GM12872 (cell line): ENCODE results near the gene PIK3C2A.

Source experiments
- CTCF ChIP-seq: IDR thresholded peaks from 3 replicates; pipeline ENCODE4 v1.5.1; 2011; ENCODE audit warnings: low read depth, mild to moderate bottlenecking, low read length, moderate library complexity; ENCODE audit not compliant: insufficient read depth

The PIK3C2A gene

GRCh38 chr11:17171916-17172315, 35.9 kb downstream of the PIK3C2A start:
- TF ChIP-seq CTCF: no peak

- no peak for TF ChIP-seq CTCF
These were observed 36.4 kb downstream of the PIK3C2A start for GRCh38 chr11:17171343-17171742.

- no peak for TF ChIP-seq CTCF
These were observed 37.9 kb downstream of the PIK3C2A start for GRCh38 chr11:17169876-17170275.

GRCh38 chr11:17165247-17165890, 42.4 kb downstream of the PIK3C2A start:
- no peak for TF ChIP-seq CTCF

GRCh38 chr11:17164361-17165246, 43.2 kb downstream of the PIK3C2A start:
- TF ChIP-seq CTCF: no peak

GRCh38 chr11:17163736-17164135, 44.0 kb downstream of the PIK3C2A start:
- TF ChIP-seq CTCF: no peak

- no peak for TF ChIP-seq CTCF
These were observed 44.5 kb downstream of the PIK3C2A start for GRCh38 chr11:17163291-17163690.
